SK-N-SH treated with all-trans-retinoic acid at 6 μM for 48 hours (cell line): ENCODE data around the gene FAM229B.

Source experiments
- ATAC-seq: fragments of 200-7000 bp; cut with Tn5 transposase; 3 replicates; pipeline ENCODE4 v1.9.1; 2020; ENCODE audit warnings: mild to moderate bottlenecking, moderate library complexity
- ARNTL ChIP-seq: fragments of 450-650 bp; formaldehyde crosslinking; IDR thresholded peaks from 2 replicates; pipeline ENCODE4 v1.5.0; 2020; ENCODE audit warnings: low read depth, mild to moderate bottlenecking, moderate library complexity, borderline replicate concordance
- BACH2 ChIP-seq: fragments of 250-450 bp; sonication (Bioruptor Pico); IDR thresholded peaks from 2 replicates; pipeline ENCODE4 v1.9.0; 2021; ENCODE audit warnings: mild to moderate bottlenecking, borderline replicate concordance
- ESRRG ChIP-seq: fragments of 250-450 bp; sonication (Bioruptor Pico); IDR thresholded peaks from 2 replicates; pipeline ENCODE4 v1.6.1; 2021; ENCODE audit warnings: mild to moderate bottlenecking
- GLIS3 ChIP-seq: fragments of 250-450 bp; sonication (Bioruptor Pico); IDR thresholded peaks from 2 replicates; pipeline ENCODE4 v1.5.0; 2020; ENCODE audit warnings: mild to moderate bottlenecking, moderate library complexity
- ISL1 ChIP-seq: fragments of 250-450 bp; sonication (Bioruptor Pico); IDR thresholded peaks from 2 replicates; pipeline ENCODE4 v2.1.2; 2022; ENCODE audit warnings: mild to moderate bottlenecking, moderate library complexity
- OSR1 ChIP-seq: fragments of 250-450 bp; sonication (Bioruptor Pico); IDR thresholded peaks from 2 replicates; pipeline ENCODE4 v1.8.0; 2022; ENCODE audit warnings: moderate library complexity, mild to moderate bottlenecking, inconsistent platforms
- RARB ChIP-seq: fragments of 250-450 bp; sonication (Bioruptor Pico); IDR thresholded peaks from 2 replicates; pipeline ENCODE4 v1.8.0; 2021; ENCODE audit warnings: mild to moderate bottlenecking, moderate library complexity
- SNAI2 ChIP-seq: fragments of 250-450 bp; sonication (Bioruptor Pico); IDR thresholded peaks from 2 replicates; pipeline ENCODE4 v1.5.0; 2020; ENCODE audit warnings: mild to moderate bottlenecking, moderate library complexity
- TCF4 ChIP-seq: fragments of 250-450 bp; sonication (Bioruptor Pico); IDR thresholded peaks from 2 replicates; pipeline ENCODE4 v1.8.0; 2021; ENCODE audit warnings: mild to moderate bottlenecking, moderate library complexity, borderline replicate concordance
- TOX ChIP-seq: fragments of 250-450 bp; sonication (Bioruptor Pico); IDR thresholded peaks from 2 replicates; pipeline ENCODE4 v1.8.0; 2021; ENCODE audit warnings: mild to moderate bottlenecking, moderate library complexity, borderline replicate concordance
- ZC3H10 ChIP-seq: fragments of 250-450 bp; sonication (Bioruptor Pico); IDR thresholded peaks from 2 replicates; pipeline ENCODE4 v1.5.1; 2021; ENCODE audit warnings: mild to moderate bottlenecking, moderate library complexity
- ZFP3 ChIP-seq: fragments of 250-450 bp; sonication (Bioruptor Pico); IDR thresholded peaks from 2 replicates; pipeline ENCODE4 v1.5.0; 2020; ENCODE audit warnings: mild to moderate bottlenecking, moderate library complexity
- ZFP30 ChIP-seq: fragments of 450-650 bp; formaldehyde crosslinking; IDR thresholded peaks from 2 replicates; pipeline ENCODE4 v1.5.0; 2022; ENCODE audit warnings: mild to moderate bottlenecking, moderate library complexity
- ZNF565 ChIP-seq: fragments of 450-650 bp; formaldehyde crosslinking; conservative IDR thresholded peaks from 2 replicates; pipeline ENCODE4 v1.5.0; 2020; ENCODE audit warnings: low read depth, mild to moderate bottlenecking, moderate library complexity
- ZNF70 ChIP-seq: fragments of 450-650 bp; formaldehyde crosslinking; IDR thresholded peaks from 2 replicates; pipeline ENCODE4 v1.5.0; 2020; ENCODE audit warnings: mild to moderate bottlenecking, moderate library complexity
- ZNF8 ChIP-seq: fragments of 450-650 bp; formaldehyde crosslinking; IDR thresholded peaks from 2 replicates; pipeline ENCODE4 v1.5.0; 2020; ENCODE audit warnings: mild to moderate bottlenecking, moderate library complexity
- TF ChIP-seq, protein P1 (sequence below): fragments of 250-450 bp; sonication (Bioruptor Pico); IDR thresholded peaks from 2 replicates; pipeline ENCODE4 v1.8.0; 2021; ENCODE audit warnings: low read depth, mild to moderate bottlenecking, moderate library complexity, borderline replicate concordance
- TF ChIP-seq, protein P2 (sequence below): fragments of 250-450 bp; sonication (Bioruptor Pico); IDR thresholded peaks from 2 replicates; pipeline ENCODE4 v1.8.0; 2020; ENCODE audit warnings: mild to moderate bottlenecking, moderate library complexity, borderline replicate concordance
- TF ChIP-seq, protein P3 (sequence below): fragments of 250-450 bp; sonication (Bioruptor Pico); IDR thresholded peaks from 2 replicates; pipeline ENCODE4 v1.5.1; 2020; ENCODE audit warnings: low read depth, mild to moderate bottlenecking, moderate library complexity
- TF ChIP-seq, protein P4 (sequence below): fragments of 250-450 bp; sonication (Bioruptor Pico); IDR thresholded peaks from 2 replicates; pipeline ENCODE4 v1.5.0; 2020; ENCODE audit warnings: mild to moderate bottlenecking, moderate library complexity
- TF ChIP-seq, protein P5 (sequence below): fragments of 250-450 bp; sonication (Bioruptor Pico); IDR thresholded peaks from 2 replicates; pipeline ENCODE4 v1.5.1; 2021; ENCODE audit warnings: mild to moderate bottlenecking, moderate library complexity

The FAM229B gene

DNA sequence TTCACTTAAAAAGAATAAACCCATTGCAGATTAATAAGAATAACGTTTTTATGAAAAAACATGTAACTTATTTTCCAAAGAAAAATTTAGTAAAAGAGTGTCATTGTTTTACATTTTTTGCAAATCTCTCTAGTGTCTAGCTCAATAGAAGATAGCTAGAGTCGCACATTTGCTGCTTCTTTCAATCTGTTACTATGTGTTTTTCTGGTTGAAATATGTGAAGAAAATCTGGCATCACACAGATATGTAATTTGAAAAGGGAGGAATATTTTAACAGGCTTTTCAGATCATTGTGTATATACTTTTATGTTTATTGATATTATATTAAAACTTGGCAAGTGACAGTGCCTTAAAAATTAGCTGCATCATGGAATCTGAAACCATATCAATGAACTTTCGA is 24.4 kb upstream of the FAM229B start (continued):
- TF ChIP-seq, protein P1, sequence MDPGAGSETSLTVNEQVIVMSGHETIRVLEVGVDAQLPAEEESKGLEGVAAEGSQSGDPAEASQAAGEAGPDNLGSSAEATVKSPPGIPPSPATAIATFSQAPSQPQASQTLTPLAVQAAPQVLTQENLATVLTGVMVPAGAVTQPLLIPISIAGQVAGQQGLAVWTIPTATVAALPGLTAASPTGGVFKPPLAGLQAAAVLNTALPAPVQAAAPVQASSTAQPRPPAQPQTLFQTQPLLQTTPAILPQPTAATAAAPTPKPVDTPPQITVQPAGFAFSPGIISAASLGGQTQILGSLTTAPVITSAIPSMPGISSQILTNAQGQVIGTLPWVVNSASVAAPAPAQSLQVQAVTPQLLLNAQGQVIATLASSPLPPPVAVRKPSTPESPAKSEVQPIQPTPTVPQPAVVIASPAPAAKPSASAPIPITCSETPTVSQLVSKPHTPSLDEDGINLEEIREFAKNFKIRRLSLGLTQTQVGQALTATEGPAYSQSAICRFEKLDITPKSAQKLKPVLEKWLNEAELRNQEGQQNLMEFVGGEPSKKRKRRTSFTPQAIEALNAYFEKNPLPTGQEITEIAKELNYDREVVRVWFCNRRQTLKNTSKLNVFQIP (CRISPR knock-in tag), result no peak
- no peak for TF ChIP-seq ZNF565 (CRISPR knock-in tag)

DNA sequence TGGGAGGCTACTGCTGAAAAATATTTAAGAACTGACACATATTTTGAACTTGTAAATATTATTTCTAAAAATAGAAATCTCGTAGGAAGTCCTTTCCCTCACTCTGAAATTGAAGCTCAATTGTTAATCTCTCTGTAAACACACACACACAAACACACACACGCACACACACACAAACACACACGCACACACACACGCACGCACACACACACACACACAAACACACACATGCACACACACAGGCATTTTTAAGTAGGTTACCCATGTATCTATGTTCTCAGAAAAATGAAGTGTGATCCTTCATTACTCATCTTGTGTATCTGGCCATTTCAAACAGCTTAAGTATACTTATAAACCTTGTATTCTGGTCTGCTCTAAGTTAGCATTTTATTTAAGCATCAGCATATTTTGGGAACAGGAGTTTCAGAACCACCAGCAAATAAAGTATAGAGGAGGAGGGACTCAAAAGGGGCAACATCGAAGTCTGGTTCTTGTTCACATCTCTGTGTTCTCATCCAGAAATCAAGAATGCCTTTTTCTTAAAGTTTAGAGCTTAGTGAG is 21.9 kb upstream of the FAM229B start:
- ATAC-seq, result no peak
- TF ChIP-seq ESRRG (CRISPR knock-in tag) (no peak), ZNF565 (CRISPR knock-in tag) (no peak), RARB (CRISPR knock-in tag) (no peak), ZFP30 (CRISPR knock-in tag) (no peak), ARNTL (CRISPR knock-in tag) (no peak)
- TF ChIP-seq, protein P2, sequence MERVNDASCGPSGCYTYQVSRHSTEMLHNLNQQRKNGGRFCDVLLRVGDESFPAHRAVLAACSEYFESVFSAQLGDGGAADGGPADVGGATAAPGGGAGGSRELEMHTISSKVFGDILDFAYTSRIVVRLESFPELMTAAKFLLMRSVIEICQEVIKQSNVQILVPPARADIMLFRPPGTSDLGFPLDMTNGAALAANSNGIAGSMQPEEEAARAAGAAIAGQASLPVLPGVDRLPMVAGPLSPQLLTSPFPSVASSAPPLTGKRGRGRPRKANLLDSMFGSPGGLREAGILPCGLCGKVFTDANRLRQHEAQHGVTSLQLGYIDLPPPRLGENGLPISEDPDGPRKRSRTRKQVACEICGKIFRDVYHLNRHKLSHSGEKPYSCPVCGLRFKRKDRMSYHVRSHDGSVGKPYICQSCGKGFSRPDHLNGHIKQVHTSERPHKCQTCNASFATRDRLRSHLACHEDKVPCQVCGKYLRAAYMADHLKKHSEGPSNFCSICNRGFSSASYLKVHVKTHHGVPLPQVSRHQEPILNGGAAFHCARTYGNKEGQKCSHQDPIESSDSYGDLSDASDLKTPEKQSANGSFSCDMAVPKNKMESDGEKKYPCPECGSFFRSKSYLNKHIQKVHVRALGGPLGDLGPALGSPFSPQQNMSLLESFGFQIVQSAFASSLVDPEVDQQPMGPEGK (CRISPR knock-in tag), result no peak
- TF ChIP-seq, protein P3, sequence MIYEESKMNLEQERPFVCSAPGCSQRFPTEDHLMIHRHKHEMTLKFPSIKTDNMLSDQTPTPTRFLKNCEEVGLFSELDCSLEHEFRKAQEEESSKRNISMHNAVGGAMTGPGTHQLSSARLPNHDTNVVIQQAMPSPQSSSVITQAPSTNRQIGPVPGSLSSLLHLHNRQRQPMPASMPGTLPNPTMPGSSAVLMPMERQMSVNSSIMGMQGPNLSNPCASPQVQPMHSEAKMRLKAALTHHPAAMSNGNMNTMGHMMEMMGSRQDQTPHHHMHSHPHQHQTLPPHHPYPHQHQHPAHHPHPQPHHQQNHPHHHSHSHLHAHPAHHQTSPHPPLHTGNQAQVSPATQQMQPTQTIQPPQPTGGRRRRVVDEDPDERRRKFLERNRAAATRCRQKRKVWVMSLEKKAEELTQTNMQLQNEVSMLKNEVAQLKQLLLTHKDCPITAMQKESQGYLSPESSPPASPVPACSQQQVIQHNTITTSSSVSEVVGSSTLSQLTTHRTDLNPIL (CRISPR knock-in tag), result no peak

DNA sequence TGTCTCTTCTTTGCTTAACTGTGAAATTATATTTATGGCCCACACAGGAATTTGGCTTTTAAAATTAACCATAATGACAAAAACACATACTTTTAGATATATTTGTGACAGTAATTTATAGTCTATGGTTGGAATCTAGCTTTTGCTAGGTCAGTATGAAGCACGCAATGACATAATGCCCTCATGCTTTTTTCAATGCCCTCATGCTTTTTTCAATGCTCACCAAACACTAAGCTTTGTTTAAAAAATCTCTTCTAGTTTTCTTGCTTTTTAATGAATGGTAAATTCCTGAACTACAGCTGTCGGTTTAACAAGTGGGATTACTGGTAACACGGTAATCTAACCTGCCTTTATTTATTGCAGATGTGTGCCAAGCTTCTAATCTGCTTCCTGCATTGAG is 20.8 kb upstream of the FAM229B start:
- ATAC-seq, result no peak
- TF ChIP-seq ZC3H10 (no peak), TCF4 (no peak), RARB (CRISPR knock-in tag) (no peak), OSR1 (no peak), ZNF8 (CRISPR knock-in tag) (no peak), BACH2 (CRISPR knock-in tag) (no peak), ZFP30 (CRISPR knock-in tag) (no peak), ISL1 (CRISPR knock-in tag) (no peak), ESRRG (CRISPR knock-in tag) (no peak), SNAI2 (CRISPR knock-in tag) (no peak), ZNF70 (CRISPR knock-in tag) (no peak), ARNTL (CRISPR knock-in tag) (no peak), ZNF565 (CRISPR knock-in tag) (no peak), ZFP3 (CRISPR knock-in tag) (no peak), TOX (no peak), GLIS3 (CRISPR knock-in tag) (no peak)
- TF ChIP-seq, protein P3 (CRISPR knock-in tag), result no peak
- TF ChIP-seq, protein P4, sequence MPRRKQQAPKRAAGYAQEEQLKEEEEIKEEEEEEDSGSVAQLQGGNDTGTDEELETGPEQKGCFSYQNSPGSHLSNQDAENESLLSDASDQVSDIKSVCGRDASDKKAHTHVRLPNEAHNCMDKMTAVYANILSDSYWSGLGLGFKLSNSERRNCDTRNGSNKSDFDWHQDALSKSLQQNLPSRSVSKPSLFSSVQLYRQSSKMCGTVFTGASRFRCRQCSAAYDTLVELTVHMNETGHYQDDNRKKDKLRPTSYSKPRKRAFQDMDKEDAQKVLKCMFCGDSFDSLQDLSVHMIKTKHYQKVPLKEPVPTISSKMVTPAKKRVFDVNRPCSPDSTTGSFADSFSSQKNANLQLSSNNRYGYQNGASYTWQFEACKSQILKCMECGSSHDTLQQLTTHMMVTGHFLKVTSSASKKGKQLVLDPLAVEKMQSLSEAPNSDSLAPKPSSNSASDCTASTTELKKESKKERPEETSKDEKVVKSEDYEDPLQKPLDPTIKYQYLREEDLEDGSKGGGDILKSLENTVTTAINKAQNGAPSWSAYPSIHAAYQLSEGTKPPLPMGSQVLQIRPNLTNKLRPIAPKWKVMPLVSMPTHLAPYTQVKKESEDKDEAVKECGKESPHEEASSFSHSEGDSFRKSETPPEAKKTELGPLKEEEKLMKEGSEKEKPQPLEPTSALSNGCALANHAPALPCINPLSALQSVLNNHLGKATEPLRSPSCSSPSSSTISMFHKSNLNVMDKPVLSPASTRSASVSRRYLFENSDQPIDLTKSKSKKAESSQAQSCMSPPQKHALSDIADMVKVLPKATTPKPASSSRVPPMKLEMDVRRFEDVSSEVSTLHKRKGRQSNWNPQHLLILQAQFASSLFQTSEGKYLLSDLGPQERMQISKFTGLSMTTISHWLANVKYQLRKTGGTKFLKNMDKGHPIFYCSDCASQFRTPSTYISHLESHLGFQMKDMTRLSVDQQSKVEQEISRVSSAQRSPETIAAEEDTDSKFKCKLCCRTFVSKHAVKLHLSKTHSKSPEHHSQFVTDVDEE (CRISPR knock-in tag), result no peak
- TF ChIP-seq, protein P5, sequence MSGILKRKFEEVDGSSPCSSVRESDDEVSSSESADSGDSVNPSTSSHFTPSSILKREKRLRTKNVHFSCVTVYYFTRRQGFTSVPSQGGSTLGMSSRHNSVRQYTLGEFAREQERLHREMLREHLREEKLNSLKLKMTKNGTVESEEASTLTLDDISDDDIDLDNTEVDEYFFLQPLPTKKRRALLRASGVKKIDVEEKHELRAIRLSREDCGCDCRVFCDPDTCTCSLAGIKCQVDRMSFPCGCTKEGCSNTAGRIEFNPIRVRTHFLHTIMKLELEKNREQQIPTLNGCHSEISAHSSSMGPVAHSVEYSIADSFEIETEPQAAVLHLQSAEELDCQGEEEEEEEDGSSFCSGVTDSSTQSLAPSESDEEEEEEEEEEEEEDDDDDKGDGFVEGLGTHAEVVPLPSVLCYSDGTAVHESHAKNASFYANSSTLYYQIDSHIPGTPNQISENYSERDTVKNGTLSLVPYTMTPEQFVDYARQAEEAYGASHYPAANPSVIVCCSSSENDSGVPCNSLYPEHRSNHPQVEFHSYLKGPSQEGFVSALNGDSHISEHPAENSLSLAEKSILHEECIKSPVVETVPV (CRISPR knock-in tag), result no peak
